Measurements from ENCODE around the gene ETS2.

- TF ChIP-seq EZH2phosphoT487 (IDR thresholded peaks at IDR 0.05; ENCODE audit: unreplicated experiment) = no peak
- TF ChIP-seq CTCF (conservative IDR thresholded peaks at IDR 0.05; ENCODE audit: low read depth in 2 of 2) = no peak
- TF ChIP-seq EZH2 (IDR thresholded peaks at IDR 0.05; ENCODE audit: low read depth, unreplicated experiment) = no peak
These were observed 33.9 kb downstream of the ETS2 start for GRCh38 chr21:38839328-38840286.

Data from GM23338 (cell line).